Right cardiac atrium (tissue), 5 donors: Measurements from ENCODE around the gene RPS6KB1. TPM values are rescaled to one million over a fixed set of nuclear protein-coding genes. Genes with fewer than 3 reads are reported as not detected.
"Not testable (repeated sequence)": the region's sequence is repeated elsewhere in the genome, so short reads cannot be mapped to it uniquely, and the experiment has no call there.

Source experiments
- ATAC-seq, 2 donors: fragments of 200-7000 bp; cut with Tn5 transposase; one replicate each; pipeline versions ENCODE4 v1.8.0 to v1.9.1; 2020; ENCODE audit warnings: moderate library complexity in 2 of 2, mild to moderate bottlenecking in 1 of 2
- DNase-seq, 3 donors: peaks; one replicate each; pipeline ENCODE4 v3.0.0-alpha.2; 2020
- H3K27ac ChIP-seq: one replicate; pipeline ENCODE4 v1.5.1; 2013; ENCODE audit warnings: mild to moderate bottlenecking, low read length, control low read depth, moderate library complexity
- H3K27me3 ChIP-seq: one replicate; pipeline ENCODE4 v1.6.1; 2013; ENCODE audit not compliant: control insufficient read depth, insufficient read depth
- H3K4me1 ChIP-seq: one replicate; pipeline ENCODE4 v1.6.1; 2013; ENCODE audit warnings: low read length; ENCODE audit not compliant: control insufficient read depth, insufficient read depth
- H3K4me3 ChIP-seq: one replicate; pipeline ENCODE4 v1.5.1; 2013; ENCODE audit warnings: low read length, control low read depth
- H3K9me3 ChIP-seq: one replicate; pipeline ENCODE4 v1.6.1; 2013; ENCODE audit warnings: low read length; ENCODE audit not compliant: control insufficient read depth
- WGBS: extraction: QIAGEN DNeasy Blood & Tissue Kit; methylation state at CpG from one replicate; pipeline ENCODE4 v1.1.7; 2013; 5-methylcytosine and 5-hydroxymethylcytosine counted together
- intact Hi-C, 4 donors: fragments of 100-400 bp; cut with DNase I; formaldehyde crosslinking; loops; one replicate each; pipeline versions ENCODE4 v1.11.0 to v1.14.0; 2022 to 2023
- long read RNA-seq, 4 donors: library from polyadenylated mRNA; unstranded; transcript quantifications; one replicate each; pipeline ENCODE4 v2.0.0, GENCODE V29; 2020 to 2021
- polyA plus RNA-seq: library from polyadenylated mRNA; stranded (reverse); fragments of 200-250 nt; gene quantifications from one replicate; pipeline ENCODE4 v1.2.3, GENCODE V29; 2013
- total RNA-seq, 4 donors: library from RNA; stranded (reverse); fragmentation: NEBNext Ultra II Directional; extraction: Animal tissue kit (Norgen Biotek cat#: 25700); gene quantifications; one replicate each; pipeline ENCODE4 v1.2.1, GENCODE V29; 2021
- donor health status: healthy with polysubstance abuse.
- donor health status: DM: no; HTN: yes; CAD: no.
- donor health status: DM: no; HTN: no; CAD: no.
- donor health status: DM: no; HTN: yes; CAD: no; lungs with severe emphysema.
- donor health status: DM: yes; HTN: yes; CAD: no.

Gene RPS6KB1
- 10 to 100 TPM; 21.9 to 31.3 (median 28.0) TPM for total RNA-seq
- 7.8 TPM for polyA plus RNA-seq
- long read RNA-seq, donor 1, full-length matches to known transcripts: 23 of 29 reads
- long read RNA-seq, donor 1, partial matches to known transcripts: 1 of 29 reads
- long read RNA-seq, donor 1, other reads (novel, unspliced or antisense): 5 of 29 reads
- long read RNA-seq, donor 2, full-length matches to known transcripts: 8 of 13 reads
- long read RNA-seq, donor 2, partial matches to known transcripts: 2 of 13 reads
- long read RNA-seq, donor 2, other reads (novel, unspliced or antisense): 3 of 13 reads
- long read RNA-seq, donor 3, full-length matches to known transcripts: 109 of 133 reads
- long read RNA-seq, donor 3, partial matches to known transcripts: 6 of 133 reads
- long read RNA-seq, donor 3, other reads (novel, unspliced or antisense): 18 of 133 reads
- long read RNA-seq, donor 4, full-length matches to known transcripts: 14 of 17 reads
- long read RNA-seq, donor 4, partial matches to known transcripts: 1 of 17 reads
- long read RNA-seq, donor 4, other reads (novel, unspliced or antisense): 2 of 17 reads

GRCh38 chr17:59892924-59893675, at the start of gene RPS6KB1, which contains the start of gene TUBD1:
Gene RPS6KB1, plus strand, starts transcription at chr17:59893121. Its CDS starts 64 bp downstream, at chr17:59893185.
Gene TUBD1, minus strand, starts transcription at chr17:59892943. Its CDS starts 1,941 bp downstream, at chr17:59891002.
- H3K9me3 ChIP-seq: no peaks in the 10 kb centered on the region
- ATAC-seq: peak; percentile 99
- intact Hi-C loops: no loop called here
- peak within 1 kb of the TSS; percentile 92 for H3K4me3 ChIP-seq
- DNase-seq: peak; percentile 97 to 98 (median 97)
- no peaks in the 10 kb centered on the region for H3K4me1 ChIP-seq
- under 1% methylated on average over 61 of the region's 61 CpGs for WGBS
- H3K27me3 ChIP-seq: no peaks in the 10 kb centered on the region
- H3K27ac ChIP-seq: peak within 1 kb of the TSS; percentile 86

DNA sequence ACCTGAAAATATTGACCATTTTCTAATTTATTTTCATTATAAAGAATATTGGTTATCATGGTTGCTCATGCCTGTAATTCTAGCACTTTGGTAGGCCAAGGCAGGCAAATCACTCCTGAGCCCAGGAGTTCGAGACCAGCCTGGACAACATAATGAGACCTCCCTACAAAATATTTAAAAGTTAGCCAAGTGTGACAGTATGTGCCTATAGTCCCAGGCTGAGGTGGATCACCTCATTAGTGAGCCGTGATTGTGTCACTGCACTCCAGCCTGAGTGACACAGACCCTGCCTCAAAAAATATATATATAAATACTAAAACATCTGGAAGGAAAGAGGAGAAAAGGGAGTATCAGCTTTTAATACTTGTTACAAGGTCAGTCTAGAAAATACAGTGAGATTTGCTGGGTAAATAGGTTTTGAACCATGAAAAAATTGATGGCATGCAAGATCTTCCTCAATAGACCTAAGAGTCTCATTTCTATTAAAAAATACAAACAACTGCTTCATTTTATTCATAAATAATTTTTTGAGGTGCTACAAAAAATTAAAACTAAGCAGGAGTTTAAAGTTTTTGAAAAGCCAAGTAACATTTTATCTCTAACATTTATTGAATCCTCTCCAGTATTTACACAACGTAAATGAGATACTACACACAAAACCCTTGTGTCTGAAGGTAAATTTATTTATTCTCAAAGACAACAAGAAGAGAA, 47.9 kb upstream of the RPS6KB1 start:
- no peak overlapping the region for H3K27ac ChIP-seq
- intact Hi-C loops: no loop called here
- peaks cover 2% of the 10 kb centered on the region for H3K4me1 ChIP-seq
- no peaks in the 10 kb centered on the region for H3K27me3 ChIP-seq
- 77% methylated on average over 3 of the region's 3 CpGs for WGBS
- no peak overlapping the region for H3K4me3 ChIP-seq
- DNase-seq (no peak), ATAC-seq (no peak)
- no peaks in the 10 kb centered on the region for H3K9me3 ChIP-seq

DNA sequence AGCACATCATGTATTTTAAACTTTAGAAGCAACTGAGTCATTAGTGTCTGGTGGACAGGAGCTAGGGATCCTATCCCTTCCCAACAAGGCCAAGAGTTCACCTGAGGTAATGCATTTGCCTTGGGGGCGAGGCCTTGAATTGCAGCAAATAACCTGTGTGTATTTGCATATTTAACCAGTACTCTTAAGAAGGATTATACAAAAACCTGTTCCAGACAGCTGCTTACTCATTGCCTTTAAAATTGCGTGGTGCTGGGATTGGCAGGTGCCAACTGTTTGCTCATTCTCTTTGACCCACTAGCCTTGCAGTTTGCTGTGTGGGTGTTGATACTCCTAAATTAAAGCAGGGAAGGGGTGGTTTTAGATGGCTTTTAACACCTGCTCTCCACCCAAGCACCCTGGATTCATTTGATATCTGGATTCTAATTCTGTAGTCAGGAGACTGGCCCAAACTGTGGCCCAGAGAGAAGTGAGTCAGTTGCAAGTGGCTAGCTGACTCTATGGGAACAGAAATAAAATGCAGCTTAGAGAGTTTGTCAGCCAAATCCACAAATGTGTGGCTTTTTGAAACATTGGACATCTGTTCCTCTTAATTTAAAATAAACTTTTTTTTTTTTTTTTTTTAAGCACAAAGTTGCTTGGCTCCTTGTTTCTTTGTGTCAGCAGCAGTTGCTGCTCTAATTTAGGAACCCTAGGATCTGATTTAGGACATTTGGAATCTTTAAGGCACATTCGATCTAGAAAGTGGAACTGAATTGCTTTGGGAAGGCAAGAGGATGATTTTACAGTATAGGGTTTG, 47.1 kb upstream of the RPS6KB1 start:
- DNase-seq (no peak), ATAC-seq (peak; percentile 20 to 21)
- no peaks in the 10 kb centered on the region for H3K27me3 ChIP-seq
- intact Hi-C loops: no loop called here
- H3K4me1 ChIP-seq: peaks cover 2% of the 10 kb centered on the region
- peak overlapping the region; percentile 75 for H3K27ac ChIP-seq
- WGBS: 49% methylated on average over 3 of the region's 3 CpGs
- no peaks in the 10 kb centered on the region for H3K9me3 ChIP-seq
- no peak overlapping the region for H3K4me3 ChIP-seq

DNA sequence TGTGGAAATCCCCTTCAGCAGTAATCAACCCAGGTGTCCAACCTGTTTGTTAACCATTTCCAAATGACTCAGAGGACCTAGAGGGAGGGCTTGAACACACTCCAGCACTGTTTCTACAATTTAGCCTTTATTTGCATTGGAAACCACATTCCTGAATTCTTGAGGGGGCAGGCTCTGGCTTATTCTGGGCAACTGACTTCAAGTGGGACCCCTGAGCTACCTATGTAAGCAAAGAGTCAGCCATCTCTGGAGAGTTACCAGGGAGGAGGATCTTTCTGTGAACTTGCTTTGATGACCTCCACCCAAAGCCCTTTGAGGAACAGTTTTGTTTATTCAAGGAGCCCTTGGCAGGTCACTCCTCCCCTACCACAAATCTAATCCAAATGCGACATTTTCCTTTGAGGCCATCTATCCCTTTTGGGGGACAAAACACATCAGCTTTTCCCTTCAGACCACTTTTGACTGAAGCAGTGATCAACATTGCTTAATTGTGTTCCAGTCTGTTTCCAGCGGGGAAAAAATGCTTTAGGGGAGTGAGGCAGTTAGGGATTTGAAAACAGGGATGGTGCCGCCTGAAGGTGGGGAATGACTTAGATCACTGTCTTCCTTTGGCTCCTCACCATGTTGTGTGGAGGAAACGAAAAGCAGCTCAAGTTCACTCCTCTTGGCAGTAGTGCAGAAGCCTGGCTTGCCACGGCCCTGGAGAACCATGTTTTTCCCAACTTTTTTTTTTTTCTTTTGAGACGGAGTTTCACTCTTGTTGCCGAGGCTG, 46.3 kb upstream of the RPS6KB1 start:
- ATAC-seq (peak; percentile 13 to 30), DNase-seq (peak; percentile 42 to 80 (median 66))
- no peak overlapping the region for H3K4me3 ChIP-seq
- H3K27ac ChIP-seq: peak overlapping the region; percentile 62
- WGBS: 26% methylated on average over 7 of the region's 7 CpGs
- H3K27me3 ChIP-seq: no peaks in the 10 kb centered on the region
- H3K9me3 ChIP-seq: no peaks in the 10 kb centered on the region
- intact Hi-C loops: no loop called here
- peaks cover 2% of the 10 kb centered on the region for H3K4me1 ChIP-seq

DNA sequence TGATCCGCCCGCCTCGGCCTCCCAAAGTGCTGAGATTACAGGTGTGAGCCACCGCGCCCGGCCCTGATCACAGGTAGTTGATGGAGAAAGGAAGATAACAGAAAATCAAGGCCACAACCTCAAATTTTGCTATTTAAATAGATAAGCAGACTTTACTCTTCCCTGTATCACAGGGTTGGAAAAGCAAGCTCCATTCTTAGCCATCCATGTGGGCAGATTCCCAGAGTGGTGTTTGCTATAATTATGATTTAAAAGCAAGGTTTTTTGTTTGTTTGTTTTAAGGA, 44.6 kb upstream of the RPS6KB1 start:
- 96% methylated on average over 6 of the region's 6 CpGs for WGBS
- no peak for DNase-seq

DNA sequence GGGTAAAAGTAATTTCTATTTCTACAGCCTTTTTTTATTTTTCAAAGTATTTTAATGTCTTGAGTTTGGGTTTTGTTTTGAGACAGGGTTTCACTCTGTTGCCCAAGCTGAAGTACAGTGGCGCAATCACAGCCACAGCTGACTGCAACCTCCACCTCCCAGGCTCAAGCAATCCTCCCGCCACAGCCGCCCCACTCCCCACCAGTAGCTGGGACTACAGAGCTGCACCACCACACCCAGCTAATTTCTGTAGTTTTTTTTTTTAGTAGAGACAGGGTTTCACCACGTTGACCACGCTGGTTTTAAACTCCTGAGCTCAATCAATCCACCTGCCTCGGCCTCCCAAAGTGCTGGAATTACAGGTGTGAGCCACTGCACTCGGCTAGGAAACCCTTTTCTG, 44.1 kb upstream of the RPS6KB1 start:
- DNase-seq (peak; percentile 67 to 81 (median 72)), ATAC-seq (peak in 1 of 2 donors; percentile 32)
- WGBS: 67% methylated on average over 7 of the region's 7 CpGs
- no peak overlapping the region for H3K4me3 ChIP-seq
- no peaks in the 10 kb centered on the region for H3K27me3 ChIP-seq
- peak overlapping the region; percentile 38 for H3K27ac ChIP-seq
- H3K9me3 ChIP-seq: no peaks in the 10 kb centered on the region
- peaks cover 2% of the 10 kb centered on the region for H3K4me1 ChIP-seq
- intact Hi-C loops: no loop called here

More for the DNA sequence above, 44.6 kb upstream of the RPS6KB1 start:
- no peak for ATAC-seq
- intact Hi-C loops: no loop called here
- H3K4me1 ChIP-seq: peaks cover 2% of the 10 kb centered on the region
- H3K4me3 ChIP-seq: no peak overlapping the region
- no peaks in the 10 kb centered on the region for H3K9me3 ChIP-seq
- H3K27ac ChIP-seq: peak overlapping the region; percentile 38
- H3K27me3 ChIP-seq: no peaks in the 10 kb centered on the region

DNA sequence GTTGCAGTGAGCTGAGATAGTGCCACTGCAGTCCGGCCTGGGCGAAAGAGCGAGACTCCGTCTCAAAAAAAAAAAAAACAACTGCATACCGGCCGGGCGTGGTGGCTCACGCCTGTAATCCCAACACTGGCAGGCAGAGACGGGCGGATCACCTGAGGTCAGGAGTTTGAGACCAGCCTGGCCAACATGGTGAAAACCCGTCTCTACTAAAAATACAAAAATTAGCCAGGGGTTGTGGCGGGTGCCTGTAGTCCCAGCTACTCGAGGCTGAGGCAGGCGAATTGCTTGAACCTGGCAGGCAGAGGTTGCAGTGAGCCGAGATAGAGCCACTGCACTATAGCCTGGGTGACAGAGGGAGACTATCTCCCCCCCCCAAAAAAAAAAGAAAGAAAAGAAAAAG, 42.6 kb upstream of the RPS6KB1 start:
- 91% methylated on average over 15 of the region's 15 CpGs for WGBS
- H3K27ac ChIP-seq, H3K4me3 ChIP-seq, DNase-seq, intact Hi-C loops, H3K9me3 ChIP-seq, H3K4me1 ChIP-seq, H3K27me3 ChIP-seq, ATAC-seq: not testable (repeated sequence)

- intact Hi-C loops: no loop called here
- no peak overlapping the region for H3K4me3 ChIP-seq
- ATAC-seq: peak in 1 of 2 donors; percentile 8
- no peaks in the 10 kb centered on the region for H3K9me3 ChIP-seq
- WGBS: 54% methylated on average over 14 of the region's 14 CpGs
- no peak overlapping the region for H3K27ac ChIP-seq
- no peaks in the 10 kb centered on the region for H3K27me3 ChIP-seq
- DNase-seq: peak in 1 of 3 donors; percentile 58
- peaks cover 2% of the 10 kb centered on the region for H3K4me1 ChIP-seq
Measured at GRCh38 chr17:59851439-59852375, 41.2 kb upstream of the RPS6KB1 start.

GRCh38 chr17:59852847-59853167, 40.1 kb upstream of the RPS6KB1 start:
- DNase-seq, ATAC-seq, intact Hi-C loops, H3K4me1 ChIP-seq, H3K27me3 ChIP-seq, H3K27ac ChIP-seq, H3K9me3 ChIP-seq, H3K4me3 ChIP-seq: not testable (repeated sequence)
- WGBS: 97% methylated on average over 7 of the region's 7 CpGs
